IMR-90 (cell line): ENCODE data around the gene EPAS1. TPM values are rescaled to one million over a fixed set of nuclear protein-coding genes. Genes with fewer than 3 reads are reported as not detected.

ENCODE experiments used
- ATAC-seq: fragments of 200-7000 bp; cut with Tn5 transposase; 2 replicates; pipeline ENCODE4 v1.9.1; 2020; ENCODE audit warnings: low read depth, mild to moderate bottlenecking, moderate library complexity
- BruUV-seq: library from RNA; stranded (reverse); fragments of 400-500 nt; replicated peaks from 2 replicates; lab custom pipeline; 2021; lab: Mats Ljungman, UMichigan
- CTCF ChIA-PET: fragments of 300-600 bp; formaldehyde crosslinking; extraction: SDS; loops from one replicate; lab custom pipeline; 2021; ENCODE audit warnings: antibody characterized with exemption; lab: Yijun Ruan, JAX
- POLR2A ChIA-PET: fragments of 300-600 bp; sonication (Branson Sonifier 250); formaldehyde crosslinking; loops from one replicate; lab custom pipeline; 2022; ENCODE audit warnings: antibody characterized with exemption; ENCODE audit not compliant: unreplicated experiment; lab: Charles Lee
- DNase-seq: peaks from one replicate; pipeline ENCODE4 v3.0.0; 2013
- H2AFZ ChIP-seq: replicated peaks from 2 replicates; pipeline ENCODE3; 2013; ENCODE audit warnings: low read length, mild to moderate bottlenecking; ENCODE audit not compliant: poor library complexity
- H2AK5ac ChIP-seq: 2 replicates; pipeline ENCODE4 v1.6.1; 2013; ENCODE audit warnings: low read depth, low read length, inconsistent platforms
- H2AK9ac ChIP-seq: replicated peaks from 2 replicates; pipeline ENCODE3; 2013; ENCODE audit warnings: mild to moderate bottlenecking, low read depth, low read length, moderate library complexity; ENCODE audit not compliant: poor library complexity
- H2BK120ac ChIP-seq: 2 replicates; pipeline ENCODE4 v1.6.1; 2013; ENCODE audit warnings: low read depth, low read length, inconsistent platforms
- H2BK15ac ChIP-seq: 3 replicates; pipeline ENCODE4 v1.6.1; 2013; ENCODE audit warnings: low read depth, low read length, inconsistent platforms
- H2BK20ac ChIP-seq: 2 replicates; pipeline ENCODE4 v1.6.1; 2013; ENCODE audit warnings: low read depth, mild to moderate bottlenecking, inconsistent platforms, low read length, moderate library complexity
- H2BK5ac ChIP-seq: 2 replicates; pipeline ENCODE4 v1.6.1; 2013; ENCODE audit warnings: mild to moderate bottlenecking, low read depth, low read length, inconsistent platforms; ENCODE audit not compliant: poor library complexity, severe bottlenecking
- H3K14ac ChIP-seq: replicated peaks from 2 replicates; pipeline ENCODE4 v1.6.1; 2013; ENCODE audit warnings: low read depth, low read length, inconsistent platforms
- H3K18ac ChIP-seq: 2 replicates; pipeline ENCODE4 v1.6.1; 2013; ENCODE audit warnings: low read depth, low read length, control low read depth
- H3K23ac ChIP-seq: 2 replicates; pipeline ENCODE4 v1.6.1; 2013; ENCODE audit warnings: low read depth, low read length, inconsistent platforms
- H3K27ac ChIP-seq: 2 replicates; pipeline ENCODE4 v1.5.1; 2013; ENCODE audit warnings: mild to moderate bottlenecking, control low read depth, low read length; ENCODE audit not compliant: insufficient read depth
- H3K27me3 ChIP-seq: 2 replicates; pipeline ENCODE4 v1.6.1; 2013; ENCODE audit warnings: low read length; ENCODE audit not compliant: control insufficient read depth, insufficient read depth
- H3K36me3 ChIP-seq: 2 replicates; pipeline ENCODE4 v1.6.1; 2013; ENCODE audit warnings: low read length, mixed read lengths; ENCODE audit not compliant: control insufficient read depth, insufficient read depth
- H3K4ac ChIP-seq: 2 replicates; pipeline ENCODE4 v1.6.1; 2013; ENCODE audit warnings: low read depth, low read length, inconsistent platforms
- H3K4me1 ChIP-seq: 2 replicates; pipeline ENCODE4 v1.6.1; 2013; ENCODE audit warnings: low read length, mixed read lengths; ENCODE audit not compliant: control insufficient read depth, insufficient read depth
- H3K4me2 ChIP-seq: 2 replicates; pipeline ENCODE4 v1.6.1; 2013; ENCODE audit warnings: low read depth, mild to moderate bottlenecking, control low read depth, low read length, moderate library complexity
- H3K4me3 ChIP-seq: 2 replicates; pipeline ENCODE4 v1.5.1; 2013; ENCODE audit warnings: low read depth, mild to moderate bottlenecking, control low read depth, low read length, moderate library complexity; ENCODE audit not compliant: insufficient read depth
- H3K56ac ChIP-seq: 2 replicates; pipeline ENCODE4 v1.6.1; 2013; ENCODE audit warnings: low read length, inconsistent platforms; ENCODE audit not compliant: insufficient read depth; ENCODE audit errors: extremely low read depth
- H3K79me1 ChIP-seq, 2 experiments: 2 replicates each; pipeline ENCODE4 v1.6.1; 2013; ENCODE audit warnings: low read length in 2 of 2, inconsistent platforms in 1 of 2, low read depth in 1 of 2
- H3K9ac ChIP-seq: 2 replicates; pipeline ENCODE4 v1.6.1; 2013; ENCODE audit warnings: low read depth, low read length, control low read depth
- H3K9me1 ChIP-seq: 2 replicates; pipeline ENCODE4 v1.6.1; 2013; ENCODE audit warnings: low read length, inconsistent platforms; ENCODE audit not compliant: insufficient read depth
- H3K9me3 ChIP-seq: 2 replicates; pipeline ENCODE4 v1.6.1; 2013; ENCODE audit warnings: low read length; ENCODE audit not compliant: control insufficient read depth, insufficient read depth
- H4K20me1 ChIP-seq: 2 replicates; pipeline ENCODE4 v1.6.1; 2013; ENCODE audit warnings: low read length, inconsistent platforms; ENCODE audit not compliant: insufficient read depth
- H4K5ac ChIP-seq: 2 replicates; pipeline ENCODE4 v1.6.1; 2013; ENCODE audit warnings: mild to moderate bottlenecking, low read depth, low read length, control low read depth
- H4K8ac ChIP-seq, 2 experiments: 2 replicates each; pipeline ENCODE4 v1.6.1; 2013; ENCODE audit warnings: low read depth in 2 of 2, low read length in 2 of 2, control low read depth in 1 of 2, inconsistent platforms in 1 of 2
- H4K91ac ChIP-seq: 2 replicates; pipeline ENCODE4 v1.6.1; 2013; ENCODE audit warnings: low read depth, low read length, inconsistent platforms; ENCODE audit not compliant: insufficient read depth
- BHLHE40 ChIP-seq: fragments of 150-350 bp; IDR thresholded peaks from 2 replicates; pipeline ENCODE4 v1.6.1; 2016; ENCODE audit warnings: mild to moderate bottlenecking, low read depth, low read length
- MXI1 ChIP-seq: IDR thresholded peaks from 2 replicates; pipeline ENCODE4 v1.6.1; 2012; ENCODE audit warnings: low read depth, mild to moderate bottlenecking, low read length, moderate library complexity, borderline replicate concordance
- RCOR1 ChIP-seq: IDR thresholded peaks from 2 replicates; pipeline ENCODE4 v1.6.1; 2012; ENCODE audit warnings: mild to moderate bottlenecking, low read length, improper control_type of control experiment; ENCODE audit not compliant: insufficient replicate concordance
- WGBS, 2 experiments: methylation state at CpG; one replicate each; pipeline versions ENCODE4 v1.1.5 to v1.1.7; 2013; ENCODE audit warnings: missing lambda C conversion rate in 2 of 2; ENCODE audit not compliant: insufficient read length in 1 of 2; ENCODE audit errors: extremely low coverage in 2 of 2; 5-methylcytosine and 5-hydroxymethylcytosine counted together
- dilution Hi-C: fragments of 300-500 bp; cut with HindIII; formaldehyde crosslinking; loops from one replicate; pipeline ENCODE4 v1.14.3; 2018; ENCODE audit warnings: low sequenced_read_pairs; ENCODE audit not compliant: unreplicated experiment
- in situ Hi-C: fragments of 300-500 bp; cut with MboI; formaldehyde crosslinking; loops from 3 replicates; pipeline ENCODE4 v1.14.3; 2019; ENCODE audit warnings: low sequenced_read_pairs, inconsistent platforms, mixed read lengths
- intact Hi-C: fragments of 100-400 bp; cut with micrococcal nuclease; formaldehyde crosslinking; loops from 2 replicates; pipeline ENCODE4 v1.10.0; 2022
- polyA plus RNA-seq, 3 experiments: library from polyadenylated mRNA; depleted of rRNA; stranded (reverse); fragments of >200 nt; gene quantifications; 2 replicates each; pipeline ENCODE4 v1.2.3, GENCODE V29; 2012; ENCODE audit warnings: low replicate concordance in 1 of 3
- total RNA-seq: library from RNA; depleted of rRNA; stranded (reverse); fragments of >200 nt; gene quantifications from 2 replicates; pipeline ENCODE4 v1.2.3, GENCODE V29; 2012

EPAS1 gene
- total and polyA plus RNA-seq, 2 of the 4 experiments (the other 2 are of a cell fraction), result 40.7 to 120 TPM

GRCh38 chr2:46420945-46421344 is 123.7 kb downstream of the EPAS1 start:
- H3K4me1 ChIP-seq, result no peaks in the 10 kb centered on the region
- no peak overlapping the region for H3K18ac ChIP-seq
- H3K23ac ChIP-seq, result no peak overlapping the region
- no peak overlapping the region for H4K8ac ChIP-seq
- H3K9me3 ChIP-seq, result peaks cover 13% of the 10 kb centered on the region
- in situ Hi-C loops (no loop called here), intact Hi-C loops (no loop called here), dilution Hi-C loops (no loop called here)
- DNase-seq (no peak), ATAC-seq (no peak)
- no peak for TF ChIP-seq RCOR1
- TF ChIP-seq BHLHE40, result no peak
- TF ChIP-seq MXI1, result no peak
- H3K4ac ChIP-seq, result no peak overlapping the region
- no peak overlapping the region for H3K4me3 ChIP-seq
- no peak overlapping the region for H2AFZ ChIP-seq
- no peaks in the 10 kb centered on the region for H4K20me1 ChIP-seq
- H3K14ac ChIP-seq, result no peak overlapping the region
- H3K4me2 ChIP-seq, result no peak overlapping the region
- H3K36me3 ChIP-seq, result no peaks in the 10 kb centered on the region
- no peaks in the 10 kb centered on the region for H3K79me1 ChIP-seq
- CTCF ChIA-PET, result no interaction called here
- H3K9me1 ChIP-seq, result no peaks in the 10 kb centered on the region
- H4K91ac ChIP-seq, result no peak overlapping the region
- H3K27ac ChIP-seq, result no peak overlapping the region
- H2BK15ac ChIP-seq, result no peak overlapping the region
- no peaks in the 10 kb centered on the region for H3K27me3 ChIP-seq
- H4K5ac ChIP-seq, result no peak overlapping the region
- no TSS peak for BruUV-seq
- no peak overlapping the region for H2BK5ac ChIP-seq
- H3K56ac ChIP-seq, result no peak overlapping the region
- no peak overlapping the region for H2BK120ac ChIP-seq
- H3K9ac ChIP-seq, result no peak overlapping the region
- no CpG with 5 or more reads among the region's 2 CpGs for WGBS, 2 experiments
- no peak overlapping the region for H2AK9ac ChIP-seq
- H2AK5ac ChIP-seq, result no peak overlapping the region
- POLR2A ChIA-PET, result no interaction called here
- no peak overlapping the region for H2BK20ac ChIP-seq
